HepG2 (cell line): ENCODE results near the gene SYNJ2. TPM values are rescaled to one million over a fixed set of nuclear protein-coding genes. Genes with fewer than 3 reads are reported as not detected.

Experiments used
- ARNTL ChIP-seq: sonication (generic); formaldehyde crosslinking; IDR thresholded peaks from 2 replicates; pipeline ENCODE4 v1.4.0; 2020; ENCODE audit warnings: mild to moderate bottlenecking, missing genetic modification reagents
- HDAC1 ChIP-seq: sonication (generic); formaldehyde crosslinking; IDR thresholded peaks from 2 replicates; pipeline ENCODE4 v1.5.1; 2020; ENCODE audit warnings: mild to moderate bottlenecking, missing genetic modification reagents
- HNF4A ChIP-seq: sonication (generic); formaldehyde crosslinking; IDR thresholded peaks from 2 replicates; pipeline ENCODE4 v1.4.0; 2020; ENCODE audit warnings: missing genetic modification reagents
- HNRNPLL ChIP-seq: fragments of 200-400 bp; formaldehyde crosslinking; IDR thresholded peaks from 2 replicates; pipeline ENCODE4 v1.6.1; 2017; ENCODE audit warnings: mild to moderate bottlenecking, low read depth, low read length; ENCODE audit not compliant: poor library complexity, severe bottlenecking
- SMARCC2 ChIP-seq: fragments of 450-650 bp; IDR thresholded peaks from 2 replicates; pipeline ENCODE4 v1.6.1; 2017; ENCODE audit warnings: antibody characterized with exemption, mild to moderate bottlenecking
- TBL1XR1 ChIP-seq: fragments of 150-350 bp; IDR thresholded peaks from 2 replicates; pipeline ENCODE4 v1.6.1; 2014; ENCODE audit warnings: borderline replicate concordance, low read length; ENCODE audit not compliant: partially characterized antibody
- XRCC5 ChIP-seq: fragments of 200-400 bp; formaldehyde crosslinking; optimal IDR thresholded peaks from 2 replicates; pipeline ENCODE3; 2017; ENCODE audit warnings: mild to moderate bottlenecking, low read length
- ZNF326 ChIP-seq: sonication (generic); formaldehyde crosslinking; IDR thresholded peaks from 2 replicates; pipeline ENCODE4 v1.4.0; 2020; ENCODE audit warnings: missing genetic modification reagents, borderline replicate concordance
- ZNF605 ChIP-seq: sonication (generic); formaldehyde crosslinking; IDR thresholded peaks from 2 replicates; pipeline ENCODE4 v1.8.0; 2022; ENCODE audit warnings: mild to moderate bottlenecking, missing genetic modification reagents
- ZNF746 ChIP-seq: sonication (generic); formaldehyde crosslinking; IDR thresholded peaks from 2 replicates; pipeline ENCODE4 v1.8.0; 2022; ENCODE audit warnings: mild to moderate bottlenecking, missing genetic modification reagents
- ZSCAN31 ChIP-seq: sonication (generic); formaldehyde crosslinking; IDR thresholded peaks from 2 replicates; pipeline ENCODE4 v1.5.0; 2020; ENCODE audit warnings: low read depth, mild to moderate bottlenecking, missing genetic modification reagents
- polyA plus RNA-seq, 8 experiments: library from polyadenylated mRNA; depleted of rRNA in 3 of 8; stranded (reverse) in 7 of 8; unstranded in 1 of 8; fragments of >200 nt; fragmentation: Illumina TruSeq in 4 of 8; extraction: Trizol in 4 of 8; gene quantifications; 2 replicates each; pipeline versions ENCODE4 v1.2.1 to v1.2.3, GENCODE V29; 2011 to 2016; ENCODE audit warnings: low read depth in 4 of 8, missing spikeins in 1 of 8, mixed read lengths in 1 of 8; ENCODE audit not compliant: insufficient read depth in 1 of 8
- total RNA-seq, 5 experiments: library from RNA; depleted of rRNA; stranded (reverse); fragments of >200 nt; fragmentation: Illumina TruSeq; extraction: Trizol; gene quantifications; 2 replicates each; pipeline ENCODE4 v1.2.3, GENCODE V29; 2016; ENCODE audit warnings: low read depth in 1 of 5
- TF ChIP-seq, protein P1 (sequence below): sonication (generic); formaldehyde crosslinking; IDR thresholded peaks from 2 replicates; pipeline ENCODE4 v1.4.0; 2020; ENCODE audit warnings: mild to moderate bottlenecking, missing genetic modification reagents
- TF ChIP-seq, protein P2 (sequence below): sonication (generic); formaldehyde crosslinking; IDR thresholded peaks from 2 replicates; pipeline ENCODE4 v1.5.1; 2020; ENCODE audit warnings: mild to moderate bottlenecking, missing genetic modification reagents, moderate library complexity
- TF ChIP-seq, protein P3 (sequence below): sonication (generic); formaldehyde crosslinking; IDR thresholded peaks from 2 replicates; pipeline ENCODE4 v1.4.0; 2020; ENCODE audit warnings: missing genetic modification reagents, borderline replicate concordance

Gene SYNJ2
- total and polyA plus RNA-seq, 2 of the 13 experiments (the other 11 are each of a cell fraction or from before 2014, with no cell fraction given): 39.1 to 57.6 TPM

DNA sequence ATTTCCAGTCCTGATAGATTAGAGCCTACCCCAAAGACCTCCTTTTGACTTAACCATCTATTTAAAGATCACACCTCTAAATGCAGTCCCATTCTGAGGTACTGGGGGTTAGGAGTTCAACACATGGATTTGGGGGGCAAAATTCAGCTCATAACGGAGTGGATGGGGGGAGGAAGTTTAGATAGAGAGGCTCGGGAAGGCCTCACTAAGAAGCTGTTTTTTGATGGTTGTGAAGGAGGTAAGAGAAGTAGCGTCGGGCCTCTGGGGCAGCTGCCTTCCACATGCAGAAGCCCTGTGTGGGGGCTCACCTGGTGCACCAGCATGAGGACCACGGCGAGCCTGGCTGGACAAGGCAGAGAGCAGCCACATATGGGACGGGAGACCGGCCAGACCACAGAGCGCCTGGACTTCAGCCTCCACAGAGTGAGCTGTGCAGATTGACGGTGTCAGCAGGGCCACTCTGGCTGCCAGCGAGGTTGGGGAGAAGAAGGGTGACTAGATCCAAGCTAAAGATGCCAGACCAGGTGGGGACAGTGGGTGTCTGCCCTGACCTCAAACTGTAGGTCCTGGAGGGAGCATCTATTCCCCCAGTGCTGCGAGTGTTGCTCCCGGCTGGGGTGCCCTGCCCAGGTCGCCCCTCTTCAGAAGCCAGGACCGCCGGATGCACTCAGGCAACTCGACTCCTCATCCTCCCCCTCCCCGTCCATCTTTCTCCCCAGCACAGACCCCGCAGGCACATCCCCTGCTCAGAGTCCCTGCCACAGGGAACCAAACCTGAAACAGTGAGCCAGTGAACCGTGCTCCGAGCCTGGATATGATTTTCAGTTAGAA lies 5.1 kb upstream of the SYNJ2 start (continued):
- TF ChIP-seq, protein P1, sequence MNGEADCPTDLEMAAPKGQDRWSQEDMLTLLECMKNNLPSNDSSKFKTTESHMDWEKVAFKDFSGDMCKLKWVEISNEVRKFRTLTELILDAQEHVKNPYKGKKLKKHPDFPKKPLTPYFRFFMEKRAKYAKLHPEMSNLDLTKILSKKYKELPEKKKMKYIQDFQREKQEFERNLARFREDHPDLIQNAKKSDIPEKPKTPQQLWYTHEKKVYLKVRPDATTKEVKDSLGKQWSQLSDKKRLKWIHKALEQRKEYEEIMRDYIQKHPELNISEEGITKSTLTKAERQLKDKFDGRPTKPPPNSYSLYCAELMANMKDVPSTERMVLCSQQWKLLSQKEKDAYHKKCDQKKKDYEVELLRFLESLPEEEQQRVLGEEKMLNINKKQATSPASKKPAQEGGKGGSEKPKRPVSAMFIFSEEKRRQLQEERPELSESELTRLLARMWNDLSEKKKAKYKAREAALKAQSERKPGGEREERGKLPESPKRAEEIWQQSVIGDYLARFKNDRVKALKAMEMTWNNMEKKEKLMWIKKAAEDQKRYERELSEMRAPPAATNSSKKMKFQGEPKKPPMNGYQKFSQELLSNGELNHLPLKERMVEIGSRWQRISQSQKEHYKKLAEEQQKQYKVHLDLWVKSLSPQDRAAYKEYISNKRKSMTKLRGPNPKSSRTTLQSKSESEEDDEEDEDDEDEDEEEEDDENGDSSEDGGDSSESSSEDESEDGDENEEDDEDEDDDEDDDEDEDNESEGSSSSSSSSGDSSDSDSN (CRISPR knock-in tag): peak; percentile 77
- TF ChIP-seq, protein P2, sequence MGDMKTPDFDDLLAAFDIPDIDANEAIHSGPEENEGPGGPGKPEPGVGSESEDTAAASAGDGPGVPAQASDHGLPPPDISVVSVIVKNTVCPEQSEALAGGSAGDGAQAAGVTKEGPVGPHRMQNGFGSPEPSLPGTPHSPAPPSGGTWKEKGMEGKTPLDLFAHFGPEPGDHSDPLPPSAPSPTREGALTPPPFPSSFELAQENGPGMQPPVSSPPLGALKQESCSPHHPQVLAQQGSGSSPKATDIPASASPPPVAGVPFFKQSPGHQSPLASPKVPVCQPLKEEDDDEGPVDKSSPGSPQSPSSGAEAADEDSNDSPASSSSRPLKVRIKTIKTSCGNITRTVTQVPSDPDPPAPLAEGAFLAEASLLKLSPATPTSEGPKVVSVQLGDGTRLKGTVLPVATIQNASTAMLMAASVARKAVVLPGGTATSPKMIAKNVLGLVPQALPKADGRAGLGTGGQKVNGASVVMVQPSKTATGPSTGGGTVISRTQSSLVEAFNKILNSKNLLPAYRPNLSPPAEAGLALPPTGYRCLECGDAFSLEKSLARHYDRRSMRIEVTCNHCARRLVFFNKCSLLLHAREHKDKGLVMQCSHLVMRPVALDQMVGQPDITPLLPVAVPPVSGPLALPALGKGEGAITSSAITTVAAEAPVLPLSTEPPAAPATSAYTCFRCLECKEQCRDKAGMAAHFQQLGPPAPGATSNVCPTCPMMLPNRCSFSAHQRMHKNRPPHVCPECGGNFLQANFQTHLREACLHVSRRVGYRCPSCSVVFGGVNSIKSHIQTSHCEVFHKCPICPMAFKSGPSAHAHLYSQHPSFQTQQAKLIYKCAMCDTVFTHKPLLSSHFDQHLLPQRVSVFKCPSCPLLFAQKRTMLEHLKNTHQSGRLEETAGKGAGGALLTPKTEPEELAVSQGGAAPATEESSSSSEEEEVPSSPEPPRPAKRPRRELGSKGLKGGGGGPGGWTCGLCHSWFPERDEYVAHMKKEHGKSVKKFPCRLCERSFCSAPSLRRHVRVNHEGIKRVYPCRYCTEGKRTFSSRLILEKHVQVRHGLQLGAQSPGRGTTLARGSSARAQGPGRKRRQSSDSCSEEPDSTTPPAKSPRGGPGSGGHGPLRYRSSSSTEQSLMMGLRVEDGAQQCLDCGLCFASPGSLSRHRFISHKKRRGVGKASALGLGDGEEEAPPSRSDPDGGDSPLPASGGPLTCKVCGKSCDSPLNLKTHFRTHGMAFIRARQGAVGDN (CRISPR knock-in tag): peak; percentile 77
- TF ChIP-seq, protein P3, sequence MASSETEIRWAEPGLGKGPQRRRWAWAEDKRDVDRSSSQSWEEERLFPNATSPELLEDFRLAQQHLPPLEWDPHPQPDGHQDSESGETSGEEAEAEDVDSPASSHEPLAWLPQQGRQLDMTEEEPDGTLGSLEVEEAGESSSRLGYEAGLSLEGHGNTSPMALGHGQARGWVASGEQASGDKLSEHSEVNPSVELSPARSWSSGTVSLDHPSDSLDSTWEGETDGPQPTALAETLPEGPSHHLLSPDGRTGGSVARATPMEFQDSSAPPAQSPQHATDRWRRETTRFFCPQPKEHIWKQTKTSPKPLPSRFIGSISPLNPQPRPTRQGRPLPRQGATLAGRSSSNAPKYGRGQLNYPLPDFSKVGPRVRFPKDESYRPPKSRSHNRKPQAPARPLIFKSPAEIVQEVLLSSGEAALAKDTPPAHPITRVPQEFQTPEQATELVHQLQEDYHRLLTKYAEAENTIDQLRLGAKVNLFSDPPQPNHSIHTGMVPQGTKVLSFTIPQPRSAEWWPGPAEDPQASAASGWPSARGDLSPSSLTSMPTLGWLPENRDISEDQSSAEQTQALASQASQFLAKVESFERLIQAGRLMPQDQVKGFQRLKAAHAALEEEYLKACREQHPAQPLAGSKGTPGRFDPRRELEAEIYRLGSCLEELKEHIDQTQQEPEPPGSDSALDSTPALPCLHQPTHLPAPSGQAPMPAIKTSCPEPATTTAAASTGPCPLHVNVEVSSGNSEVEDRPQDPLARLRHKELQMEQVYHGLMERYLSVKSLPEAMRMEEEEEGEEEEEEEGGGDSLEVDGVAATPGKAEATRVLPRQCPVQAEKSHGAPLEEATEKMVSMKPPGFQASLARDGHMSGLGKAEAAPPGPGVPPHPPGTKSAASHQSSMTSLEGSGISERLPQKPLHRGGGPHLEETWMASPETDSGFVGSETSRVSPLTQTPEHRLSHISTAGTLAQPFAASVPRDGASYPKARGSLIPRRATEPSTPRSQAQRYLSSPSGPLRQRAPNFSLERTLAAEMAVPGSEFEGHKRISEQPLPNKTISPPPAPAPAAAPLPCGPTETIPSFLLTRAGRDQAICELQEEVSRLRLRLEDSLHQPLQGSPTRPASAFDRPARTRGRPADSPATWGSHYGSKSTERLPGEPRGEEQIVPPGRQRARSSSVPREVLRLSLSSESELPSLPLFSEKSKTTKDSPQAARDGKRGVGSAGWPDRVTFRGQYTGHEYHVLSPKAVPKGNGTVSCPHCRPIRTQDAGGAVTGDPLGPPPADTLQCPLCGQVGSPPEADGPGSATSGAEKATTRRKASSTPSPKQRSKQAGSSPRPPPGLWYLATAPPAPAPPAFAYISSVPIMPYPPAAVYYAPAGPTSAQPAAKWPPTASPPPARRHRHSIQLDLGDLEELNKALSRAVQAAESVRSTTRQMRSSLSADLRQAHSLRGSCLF (CRISPR knock-in tag): no peak
- TF ChIP-seq ZNF326 (CRISPR knock-in tag) (no peak), TBL1XR1 (no peak), ZNF746 (no peak), ZNF605 (no peak), ZSCAN31 (no peak), ARNTL (CRISPR knock-in tag) (0 out of 2 replicates have a peak, but pooled peaks have one; percentile 42), HNF4A (CRISPR knock-in tag) (peak; percentile 67; the same call in 1 of the 2 replicates), SMARCC2 (no peak), XRCC5 (peak; percentile 45), HDAC1 (CRISPR knock-in tag) (peak; percentile 28; the same call in 1 of the 2 replicates), HNRNPLL (peak; percentile 32)
